Stimulated activated CD8-positive, alpha-beta memory T cell treated with anti-CD3 and anti-CD28 coated beads, Interleukin-15, amount 100 ng/mL, for 24 hours (primary cell): ENCODE data around the gene DDX59.
A peak's percentile ranks its signal among the peaks of the same experiment; 100 is the strongest.

ENCODE experiments used
- DNase-seq: peaks from one replicate; pipeline ENCODE4 v3.0.0-alpha.2; 2020; ENCODE audit warnings: low read depth

Gene DDX59

GRCh38 chr1:200669314-200670241 lies at the start of gene DDX59:
DDX59 (minus strand) TSS chr1:200669907; CDS start chr1:200666740, 3,167 bp downstream.
- DNase-seq, result peak; percentile 75

GRCh38 chr1:200714504-200715187 lies 44.9 kb upstream of the DDX59 start:
- no peak for DNase-seq

GRCh38 chr1:200710166-200710565 lies 40.5 kb upstream of the DDX59 start:
- no peak for DNase-seq

DNA sequence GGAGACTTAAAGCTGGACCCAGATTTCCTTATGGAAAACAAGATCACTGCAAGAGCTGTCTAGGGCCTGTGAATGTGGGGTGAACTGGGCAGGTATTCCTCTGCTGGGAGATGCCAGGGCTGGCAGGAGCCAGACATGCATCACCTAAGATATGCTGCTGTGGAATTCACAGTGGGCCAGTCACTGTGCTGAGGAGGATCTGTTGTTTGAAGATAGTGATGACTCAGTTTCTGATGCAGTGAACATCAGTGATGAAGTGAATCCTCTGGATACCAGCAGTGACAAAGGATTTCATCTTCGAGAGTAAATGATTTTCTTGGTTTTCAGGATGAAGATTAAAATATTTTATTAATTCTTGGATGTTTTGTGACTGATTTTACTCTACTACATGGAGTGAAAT lies 39.1 kb upstream of the DDX59 start:
- DNase-seq, result no peak

DNA sequence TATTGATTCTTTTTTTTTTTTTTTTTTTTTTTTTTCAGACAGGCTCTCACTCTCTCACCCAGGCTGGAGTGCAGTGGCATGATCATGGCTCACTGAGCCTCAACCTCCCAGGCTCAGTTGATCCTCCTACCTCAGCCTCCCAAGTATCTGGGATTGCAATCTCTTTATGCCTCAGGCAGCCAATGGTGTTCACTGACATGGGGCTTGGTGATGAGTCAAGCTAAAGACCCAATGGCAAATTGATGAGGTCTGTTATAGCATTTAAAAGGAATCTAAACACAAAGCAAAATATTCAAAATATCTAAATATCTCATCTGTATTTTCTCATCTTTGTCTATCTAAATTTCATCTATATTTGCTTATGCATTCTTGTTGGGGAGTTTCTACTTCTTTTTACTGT lies 38.5 kb upstream of the DDX59 start:
- DNase-seq, result no peak

- no peak for DNase-seq
Observed at GRCh38 chr1:200707116-200707515, 37.4 kb upstream of the DDX59 start.

GRCh38 chr1:200706111-200706814 lies 36.6 kb upstream of the DDX59 start:
- no peak for DNase-seq

- no peak for DNase-seq
Observed at GRCh38 chr1:200704986-200705500, 35.3 kb upstream of the DDX59 start.

GRCh38 chr1:200699871-200700270 lies 30.2 kb upstream of the DDX59 start:
- DNase-seq, result no peak

DNA sequence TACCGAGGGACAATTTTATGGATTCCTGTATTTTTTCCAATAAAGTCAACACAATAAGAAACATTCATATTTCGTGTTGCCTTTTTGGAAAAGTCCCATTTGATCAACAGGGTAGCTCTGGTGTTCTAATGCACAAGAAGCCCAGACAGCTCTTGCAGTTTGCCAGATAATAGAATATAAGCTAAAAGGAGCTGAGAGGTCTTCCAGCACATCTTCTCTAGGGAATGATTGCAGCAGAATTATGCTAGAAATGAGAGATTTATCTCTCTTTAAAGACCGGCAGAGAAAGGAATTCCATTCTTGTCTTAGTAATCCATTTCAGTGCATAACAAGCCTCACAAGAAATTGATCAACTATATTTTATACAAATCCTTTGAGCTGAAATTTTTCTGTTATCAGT lies 25.0 kb upstream of the DDX59 start:
- DNase-seq, result no peak

DNA sequence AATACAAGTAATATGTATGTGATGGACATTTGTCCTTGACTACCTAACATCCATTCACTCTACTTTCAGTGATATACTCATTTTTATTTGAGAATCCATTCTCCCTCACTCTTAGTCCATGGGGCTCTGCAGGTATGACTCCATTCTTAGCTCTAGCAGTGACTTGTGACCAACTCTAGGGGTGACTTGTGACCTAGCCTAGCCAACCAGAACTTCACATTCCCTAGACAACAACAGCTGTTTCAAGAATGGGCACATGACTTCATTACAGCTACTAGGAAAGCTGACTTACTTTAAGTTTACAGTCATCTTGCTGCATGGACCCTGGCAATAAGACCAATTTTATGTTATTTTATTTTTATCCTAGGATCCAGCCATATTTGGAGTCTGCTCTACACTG lies 23.6 kb upstream of the DDX59 start:
- DNase-seq, result no peak

GRCh38 chr1:200692316-200692715 lies 22.6 kb upstream of the DDX59 start:
- DNase-seq, result no peak

DNA sequence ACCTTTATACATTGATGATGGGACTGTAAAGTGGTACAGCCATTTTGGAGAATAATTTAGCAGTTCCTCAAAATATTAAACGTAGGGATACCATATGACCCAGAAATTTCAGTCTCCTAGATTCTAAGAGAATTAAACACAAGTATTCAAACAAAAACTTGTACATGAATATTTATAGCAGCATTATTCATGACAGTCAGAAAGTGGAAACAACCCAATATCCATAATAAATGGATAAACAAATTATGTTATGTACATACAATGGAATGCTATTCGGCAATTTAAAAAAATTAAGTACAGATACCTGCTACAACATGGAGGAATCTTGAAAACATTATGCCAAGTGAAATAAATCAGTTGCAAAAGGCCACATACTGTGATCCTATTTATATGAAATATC lies 16.9 kb upstream of the DDX59 start:
- DNase-seq, result no peak

DNA sequence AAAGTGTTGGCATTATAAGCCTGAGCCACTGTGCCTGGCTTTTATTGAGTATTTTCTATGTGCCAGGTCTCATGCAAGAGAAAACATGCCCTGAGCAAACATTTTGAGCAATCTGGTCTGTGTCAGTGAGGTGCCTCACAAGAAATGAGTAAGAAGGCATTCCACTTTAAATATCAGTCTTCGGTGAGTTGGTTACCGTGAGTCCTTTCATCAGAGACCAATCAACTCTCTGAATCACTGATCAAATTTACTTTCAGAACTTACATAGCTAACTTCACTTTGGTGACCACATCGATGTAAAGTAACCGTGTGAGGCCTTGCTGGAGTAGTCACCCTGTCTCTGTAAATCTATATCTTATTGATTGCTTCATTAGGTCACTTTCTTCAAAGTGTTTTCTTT lies 14.3 kb upstream of the DDX59 start:
- no peak for DNase-seq

DNA sequence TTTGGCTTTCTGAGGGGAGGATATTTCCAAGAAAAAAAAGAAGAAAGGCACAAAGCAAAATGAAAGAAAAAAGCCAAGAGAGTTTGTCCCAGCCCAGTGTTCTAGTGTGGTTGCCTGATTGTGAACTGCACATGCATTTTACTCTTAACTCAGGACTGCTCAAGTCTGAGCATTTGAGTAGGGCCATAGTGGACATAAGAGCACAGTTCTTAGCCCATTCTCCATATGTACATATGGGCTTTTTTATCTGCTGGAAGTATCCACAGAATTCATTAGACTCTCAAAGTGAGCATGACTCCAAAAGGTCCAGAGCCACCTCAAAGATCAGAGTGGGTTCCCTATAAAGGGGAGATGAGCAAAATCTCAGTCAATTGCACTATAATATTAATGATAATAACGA lies 13.6 kb upstream of the DDX59 start:
- no peak for DNase-seq

DNA sequence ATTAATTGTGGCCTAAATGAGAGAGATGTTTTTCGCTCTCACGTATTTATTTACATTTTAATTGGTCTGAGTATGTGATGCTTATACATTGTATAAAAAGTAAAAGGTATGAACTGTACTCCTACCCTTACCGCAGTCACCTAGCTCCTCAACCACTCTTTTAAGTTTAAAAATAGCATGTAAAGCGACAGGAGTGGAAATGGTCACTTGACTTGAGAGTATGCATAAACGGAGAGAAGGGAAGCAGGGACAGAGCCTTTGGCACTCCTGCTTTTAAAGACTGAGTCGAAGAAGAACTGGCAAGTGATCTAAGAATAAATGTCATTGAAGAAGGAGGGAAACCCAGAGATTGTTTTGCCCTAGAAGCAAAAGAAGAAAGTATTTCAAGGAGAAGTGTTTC lies 11.5 kb upstream of the DDX59 start:
- no peak for DNase-seq

GRCh38 chr1:200676829-200677228 lies 7.1 kb upstream of the DDX59 start:
- no peak for DNase-seq

GRCh38 chr1:200675588-200675852 lies 5.8 kb upstream of the DDX59 start:
- DNase-seq, result no peak

DNA sequence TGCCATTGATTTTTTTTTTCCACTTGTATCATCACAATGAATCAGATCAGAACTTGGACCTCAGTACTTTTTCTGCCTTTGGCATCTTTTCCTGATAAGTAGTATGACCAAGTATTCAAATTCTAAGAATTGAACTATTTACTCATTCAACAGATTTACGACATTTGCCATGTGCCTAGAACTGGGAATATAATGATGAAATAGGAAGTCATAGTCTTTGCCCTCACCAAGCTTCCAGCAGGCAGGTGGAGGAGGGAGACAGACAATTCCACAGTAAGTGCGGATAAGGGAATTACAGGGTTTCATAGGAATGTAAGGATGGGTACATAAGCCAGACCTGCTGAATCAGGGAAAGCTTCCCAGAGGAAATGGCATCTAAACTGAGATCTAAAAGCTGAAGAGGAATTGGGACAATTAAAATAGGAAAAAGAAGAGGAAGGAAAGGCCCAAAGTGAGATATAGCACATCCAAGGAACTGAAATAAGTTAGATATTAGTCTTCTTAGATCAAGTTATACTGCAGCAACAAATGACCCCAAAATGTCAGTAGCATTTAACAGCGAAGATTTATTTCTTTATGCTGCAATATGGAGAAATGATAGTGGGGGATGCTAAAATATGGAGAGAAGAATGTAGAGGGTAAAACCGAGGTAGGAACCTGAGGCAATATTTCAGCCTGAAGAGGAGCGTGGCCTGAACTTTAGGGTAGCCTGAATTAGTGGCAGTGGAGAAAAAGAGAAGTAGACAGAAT lies 5.3 kb upstream of the DDX59 start:
- DNase-seq, result no peak

- no peak for DNase-seq
Observed at GRCh38 chr1:200673952-200674823, 4.5 kb upstream of the DDX59 start.

GRCh38 chr1:200671235-200671786 lies 1.6 kb upstream of the DDX59 start:
- no peak for DNase-seq
